Globus pallidus (tissue), 1 donor: ENCODE data around the gene INSRR.

ENCODE experiments used
- DNase-seq: peaks from one replicate; pipeline ENCODE4 v3.0.0-alpha.2; 2015; ENCODE audit warnings: low spot score

INSRR gene

DNA sequence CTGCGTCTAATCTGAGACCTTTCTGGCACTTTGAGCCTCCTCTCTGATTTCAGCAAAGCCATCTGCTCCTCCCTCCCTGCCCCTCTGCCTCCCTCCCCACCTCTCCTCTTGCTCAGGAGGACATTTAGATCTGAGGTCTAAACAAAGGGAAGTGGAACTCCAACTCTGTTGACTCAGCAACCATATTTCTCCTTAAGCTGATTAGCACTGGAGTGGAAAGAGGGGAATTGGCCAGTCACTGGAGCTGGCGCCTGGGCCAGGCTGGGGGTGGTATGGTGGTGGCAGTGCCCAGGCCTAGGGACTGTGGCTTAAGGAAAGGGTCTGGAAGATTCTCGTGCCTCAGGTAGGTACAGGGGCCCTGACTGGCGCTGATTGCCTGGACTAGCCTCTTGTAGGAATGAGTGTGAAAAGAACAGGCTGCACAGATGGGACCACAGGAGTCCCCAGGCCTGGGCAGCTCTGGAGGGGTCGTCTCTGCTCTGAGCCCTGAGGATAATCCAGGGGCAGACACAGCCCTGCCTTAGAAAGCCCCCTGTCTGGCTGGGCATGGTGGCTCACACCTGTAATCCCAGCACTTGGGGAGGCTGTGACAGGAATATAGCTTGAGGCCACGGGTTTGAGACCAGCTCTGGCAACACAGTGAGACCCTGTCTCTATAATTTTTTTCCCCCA is 54.2 kb downstream of the INSRR start:
- DNase-seq: peak; percentile 47

DNA sequence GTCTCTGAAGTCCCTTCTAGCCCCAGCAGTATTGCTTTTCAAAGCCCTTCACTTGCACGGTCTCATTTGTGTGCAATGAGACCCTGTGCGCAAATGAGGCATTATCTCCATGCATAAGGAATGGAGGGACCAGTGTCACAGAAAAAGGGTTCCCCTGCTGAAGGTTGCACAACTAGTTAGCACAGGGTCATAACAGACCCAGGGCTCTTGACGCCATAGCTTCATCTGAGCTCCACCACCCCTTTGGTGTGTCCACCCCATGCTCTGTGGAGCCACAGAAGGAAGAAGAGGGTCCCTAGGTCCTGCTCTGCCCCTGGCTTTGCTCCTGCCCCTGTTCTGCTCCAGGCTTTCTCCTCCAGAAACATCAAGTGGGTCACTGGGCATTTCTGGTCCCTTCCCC is 54.9 kb downstream of the INSRR start:
- DNase-seq: no peak

DNA sequence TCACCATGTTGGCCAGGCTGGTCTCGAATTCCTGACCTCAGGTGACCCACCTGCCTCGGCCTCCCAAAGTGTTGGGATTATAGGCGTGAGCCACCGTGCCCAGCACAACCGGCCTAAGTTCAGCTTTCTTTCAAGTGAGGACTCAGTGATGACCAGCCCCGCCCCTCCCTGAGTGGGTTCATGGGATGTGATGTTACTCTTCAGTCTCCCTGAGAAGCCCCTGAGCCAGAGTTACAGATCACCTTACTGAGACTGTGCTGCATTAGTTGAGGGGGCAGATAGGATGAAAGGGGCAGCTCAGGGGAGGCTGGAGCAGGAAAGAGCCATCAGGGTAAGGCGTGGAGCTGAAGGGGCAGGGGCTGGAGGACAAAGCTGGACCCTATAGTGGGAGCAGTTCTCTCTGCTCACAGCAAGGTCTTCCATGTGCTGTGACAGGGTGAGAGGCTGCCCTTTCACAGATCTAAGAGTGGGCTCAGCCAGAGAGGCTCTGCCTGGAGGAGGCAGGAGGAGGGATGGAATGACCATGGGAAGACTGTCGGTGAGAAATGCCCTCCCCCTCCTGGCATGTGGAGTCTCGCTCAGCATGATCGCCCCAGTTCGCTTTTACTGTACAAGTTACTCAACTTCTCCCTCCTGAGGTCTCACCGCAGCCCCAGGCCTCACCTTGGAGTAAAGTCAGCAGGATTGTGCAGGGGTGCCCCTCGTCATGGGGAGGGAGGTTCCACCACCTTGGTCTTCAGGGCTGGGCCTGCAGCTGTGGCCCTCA is 55.6 kb downstream of the INSRR start:
- DNase-seq: no peak

DNA sequence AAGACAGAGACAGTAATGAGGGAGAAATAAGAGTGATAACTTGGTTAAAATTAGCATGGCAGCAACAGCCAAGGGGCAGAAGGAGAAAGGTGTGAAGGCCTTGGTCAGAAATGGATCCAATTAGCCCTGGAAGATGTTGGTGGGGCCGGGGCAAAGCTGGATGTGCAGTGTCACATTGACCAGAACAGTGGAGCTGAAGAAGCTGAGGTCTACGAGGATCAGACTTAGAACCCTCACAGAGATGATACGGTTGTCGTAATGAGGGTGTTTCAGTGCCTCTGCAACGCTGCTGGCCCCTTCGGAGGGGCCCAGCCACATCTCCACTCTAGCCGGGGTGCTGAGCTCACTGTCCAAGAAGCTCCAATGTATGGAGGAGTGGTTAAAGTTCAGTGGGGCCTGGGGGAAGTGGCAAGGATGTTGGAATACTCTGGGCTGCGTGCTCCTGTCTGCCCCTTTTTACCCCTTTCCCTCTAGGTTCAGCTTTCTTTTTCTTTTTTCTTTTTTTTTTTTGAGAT is 56.4 kb downstream of the INSRR start:
- no peak for DNase-seq

DNA sequence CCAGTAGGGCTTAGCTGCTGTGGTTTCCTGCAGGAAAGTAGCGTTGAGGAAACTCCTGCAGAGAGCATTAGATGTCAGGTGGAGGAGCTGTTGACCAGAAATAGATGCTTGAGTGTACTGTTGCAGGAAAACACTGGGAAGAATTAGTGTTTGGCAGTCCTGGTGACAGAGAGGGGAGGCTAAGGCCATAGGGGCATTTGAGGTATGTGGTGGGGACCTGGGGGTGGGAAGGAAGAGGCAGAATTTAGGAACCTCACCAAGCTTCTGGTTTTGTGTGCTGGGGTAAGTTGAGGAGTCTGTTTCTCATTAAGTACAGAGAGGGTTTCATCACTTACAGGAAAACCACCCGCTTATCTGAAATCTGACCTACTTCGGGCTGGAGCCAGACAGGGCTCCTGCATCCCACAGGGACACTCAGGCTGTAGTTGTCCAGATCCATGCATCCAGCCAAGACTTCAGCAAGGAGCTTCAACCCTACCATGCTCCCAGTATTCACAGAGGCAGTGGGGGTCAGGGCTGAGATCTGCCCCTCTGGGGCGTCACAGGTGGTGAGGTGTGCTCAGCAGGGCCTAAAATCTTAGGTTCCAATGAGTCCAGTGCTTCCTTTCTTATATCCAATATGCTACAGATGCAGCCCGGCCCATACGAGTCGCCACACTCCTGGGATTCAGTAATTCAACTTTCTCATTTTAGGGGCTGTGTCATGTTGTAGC is 57.4 kb downstream of the INSRR start:
- no peak for DNase-seq

DNA sequence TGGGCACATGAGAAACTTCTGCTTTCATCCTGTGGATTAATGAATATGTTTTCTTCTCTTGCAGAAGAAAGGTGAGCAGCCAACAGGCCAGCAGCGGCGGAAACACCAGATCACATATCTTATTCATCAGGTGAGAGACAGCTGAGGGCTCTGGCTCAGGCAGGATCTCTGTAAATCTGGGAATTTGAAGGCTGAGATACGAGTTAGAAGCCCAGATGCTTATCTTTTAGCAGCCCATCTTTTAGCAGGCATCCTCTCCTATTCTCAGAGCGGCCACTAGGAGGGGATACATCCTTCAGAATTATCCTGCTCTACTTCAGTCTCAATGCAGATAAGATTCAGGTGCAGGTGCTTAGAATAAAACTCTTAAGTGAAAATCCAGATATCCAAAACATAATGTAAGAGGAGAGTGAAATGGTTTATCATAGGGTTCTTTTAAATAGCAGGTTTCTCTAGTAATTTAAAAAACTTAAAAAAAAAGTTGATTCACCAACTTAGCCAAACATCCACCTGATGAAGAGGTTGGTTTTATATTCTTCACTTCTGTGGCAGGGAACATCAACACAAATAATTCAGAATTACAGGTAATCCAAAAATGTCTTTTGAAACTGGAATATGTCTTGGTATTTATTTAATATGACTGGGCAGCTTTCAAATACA is 61.6 kb downstream of the INSRR start:
- peak; percentile 68 for DNase-seq

DNA sequence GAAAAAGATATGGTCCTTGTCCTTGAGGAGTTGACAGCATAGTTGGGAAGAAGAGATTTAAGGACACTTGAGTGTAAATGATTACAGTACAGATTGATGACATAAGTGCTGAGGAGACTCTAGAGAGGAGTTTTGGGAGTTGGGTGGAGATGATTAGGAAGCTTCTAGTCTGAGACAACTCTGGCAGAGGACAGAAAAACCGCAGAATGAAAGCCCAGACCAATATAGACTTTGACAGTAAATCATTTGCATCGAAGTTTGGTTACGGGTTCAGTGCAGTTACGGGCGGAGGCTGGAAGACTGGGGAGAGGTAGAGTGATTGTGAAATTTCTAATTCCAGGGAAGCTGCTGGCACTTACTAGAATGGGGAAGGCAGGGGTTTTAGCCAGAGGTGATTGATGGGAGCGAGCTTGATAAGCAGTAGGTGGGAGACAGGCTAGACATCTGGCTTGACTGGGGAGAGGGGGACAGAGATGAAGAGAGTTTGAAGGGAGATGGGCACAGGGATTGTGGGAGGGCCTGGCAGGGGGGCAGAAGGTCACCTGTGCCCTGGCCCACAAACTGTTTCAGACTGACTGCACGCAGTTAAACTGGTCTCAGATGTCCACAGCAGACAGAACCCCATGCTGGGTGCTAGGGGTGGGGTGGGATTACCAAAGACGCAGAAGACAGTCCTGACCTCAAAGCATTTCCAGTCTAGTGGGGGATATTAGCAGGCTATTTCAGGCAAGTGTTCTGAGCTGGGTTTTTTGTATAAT is 62.4 kb downstream of the INSRR start:
- no peak for DNase-seq

DNA sequence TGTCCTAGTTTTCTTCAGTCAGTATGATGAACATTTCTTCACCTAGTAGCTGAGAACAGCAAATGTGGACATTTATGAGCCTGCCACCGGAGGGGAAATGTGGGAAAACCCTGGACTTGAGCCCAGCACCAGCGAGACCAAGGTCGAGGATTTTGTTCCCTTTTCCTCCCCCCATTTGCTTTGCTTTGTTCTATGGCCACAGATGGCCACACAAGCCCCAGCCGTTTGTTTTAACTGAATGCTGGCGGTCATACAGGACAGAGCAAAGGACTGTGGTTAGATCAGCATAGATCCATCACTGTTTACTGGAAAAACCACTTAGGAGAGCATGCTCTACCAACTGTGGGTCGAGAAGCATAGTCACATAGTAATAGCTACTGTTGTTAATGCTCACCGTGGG is 63.1 kb downstream of the INSRR start:
- peak; percentile 89 for DNase-seq

DNA sequence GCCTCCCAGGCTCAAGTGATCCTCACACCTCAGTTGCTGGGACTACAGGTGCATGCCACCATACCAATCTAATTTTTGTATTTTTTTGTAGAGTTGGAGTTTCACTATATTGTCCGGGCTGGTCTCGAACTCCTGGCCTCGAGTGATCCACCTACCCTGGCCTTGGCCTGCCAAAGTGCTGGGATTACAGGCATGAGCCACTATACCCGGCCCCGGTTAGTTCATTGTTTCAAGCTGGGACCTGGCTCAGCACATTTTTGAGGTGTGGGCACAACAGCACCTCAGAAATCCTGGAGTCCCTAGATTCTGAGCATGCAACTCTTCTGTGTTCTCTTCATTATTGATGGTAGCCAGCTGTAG is 63.6 kb downstream of the INSRR start:
- DNase-seq: no peak

DNA sequence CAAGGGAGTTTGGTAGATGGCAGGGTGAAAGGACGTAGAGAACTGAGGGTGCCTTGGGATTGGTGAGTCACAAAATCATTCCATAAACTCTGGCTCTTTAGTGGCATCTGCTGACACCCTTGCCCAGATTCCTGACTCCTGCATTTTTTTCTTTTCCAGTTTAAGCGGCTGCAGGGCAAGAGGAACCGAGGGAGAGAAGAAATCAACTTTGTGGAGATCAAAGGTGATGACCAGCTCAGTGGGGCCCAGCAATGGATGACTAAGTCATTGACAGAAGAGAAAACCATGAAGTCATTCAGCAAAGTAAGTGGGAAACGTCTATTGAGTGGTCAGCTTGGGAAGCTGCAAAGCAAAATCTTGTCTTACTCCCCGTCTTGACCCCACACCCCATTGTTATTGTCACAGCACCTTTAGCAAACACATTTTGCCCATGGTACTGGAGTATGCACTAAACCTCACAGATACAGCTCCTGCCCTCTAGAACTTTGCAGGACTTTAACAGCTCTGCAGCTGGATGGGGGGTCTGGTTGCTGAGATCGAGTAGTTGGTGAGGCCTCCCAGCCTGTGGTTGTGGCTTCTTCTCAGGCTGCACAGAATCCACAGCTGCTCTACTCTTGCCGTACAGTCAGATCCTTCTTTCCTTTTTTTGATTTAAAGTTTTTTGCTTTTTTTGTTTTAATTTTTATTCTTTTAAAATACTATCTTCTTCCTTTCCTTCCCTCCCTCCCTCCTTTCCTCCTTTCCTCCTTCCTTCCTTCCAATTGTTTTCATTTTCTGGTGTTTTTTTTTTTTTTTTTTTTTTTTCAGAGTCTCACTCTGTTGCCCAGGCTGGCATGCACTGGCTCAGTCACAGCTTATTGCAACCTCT is 64.2 kb downstream of the INSRR start:
- DNase-seq: no peak
